GM12878 (cell line): ENCODE results near the gene KCNQ1. TPM values are rescaled to one million over a fixed set of nuclear protein-coding genes. Genes with fewer than 3 reads are reported as not detected.

ENCODE experiments used
- ATAC-seq: fragments of 200-7000 bp; cut with Tn5 transposase; 3 replicates; pipeline ENCODE4 v1.9.1; 2020; ENCODE audit warnings: mild to moderate bottlenecking, moderate library complexity
- BruUV-seq: library from RNA; stranded (reverse); fragments of 400-500 nt; replicated peaks from 2 replicates; lab custom pipeline; 2021; lab: Mats Ljungman, UMichigan
- CTCF ChIA-PET: fragments of 300-600 bp; sonication (Branson Sonifier 250); formaldehyde crosslinking; extraction: SDS; loops from one replicate; lab custom pipeline; 2021; ENCODE audit warnings: inconsistent platforms; lab: Yijun Ruan, JAX
- POLR2A ChIA-PET: fragments of 350-600 bp; formaldehyde crosslinking; extraction: SDS; loops from one replicate; lab custom pipeline; 2021; ENCODE audit warnings: inconsistent platforms; lab: Charles Lee
- RAD21 ChIA-PET: fragments of 300-600 bp; sonication (Branson Sonifier 250); formaldehyde crosslinking; loops from one replicate; lab custom pipeline; 2023; ENCODE audit warnings: antibody characterized with exemption; ENCODE audit not compliant: unreplicated experiment; lab: Charles Lee
- SMC1A ChIA-PET: fragments of 300-600 bp; sonication (Branson Sonifier 250); formaldehyde crosslinking; loops from one replicate; lab custom pipeline; 2023; ENCODE audit not compliant: unreplicated experiment, uncharacterized antibody; lab: Charles Lee
- DNase-seq: peaks from one replicate; pipeline ENCODE4 v3.0.0-alpha.2; 2011; ENCODE audit warnings: low read depth, low spot score
- FAIRE-seq: peaks from 3 replicates; lab custom pipeline; 2011; peaks lifted over from hg19 to GRCh38; lab: Jason Lieb, UNC
- H2AFZ ChIP-seq: 2 replicates; pipeline ENCODE4 v1.6.0; 2011; ENCODE audit warnings: low read depth, low read length, control low read depth; ENCODE audit not compliant: control insufficient read depth
- H3K27ac ChIP-seq: 2 replicates; pipeline ENCODE4 v1.5.1; 2011; ENCODE audit warnings: control low read depth; ENCODE audit not compliant: control insufficient read depth, insufficient read depth
- H3K27me3 ChIP-seq, 2 experiments: replicated peaks in 1 of 2; 2 replicates each; pipeline versions ENCODE4 v1.6.0 to v1.6.1; 2011; ENCODE audit warnings: low read length in 1 of 2; ENCODE audit not compliant: control insufficient read depth in 2 of 2, insufficient read depth in 2 of 2
- H3K36me3 ChIP-seq, 2 experiments: 2 replicates each; pipeline ENCODE4 v1.5.1; 2011; ENCODE audit warnings: low read length in 1 of 2; ENCODE audit not compliant: control insufficient read depth in 2 of 2, insufficient read depth in 2 of 2
- H3K4me1 ChIP-seq: 2 replicates; pipeline ENCODE4 v1.6.1; 2011; ENCODE audit warnings: mild to moderate bottlenecking, low read length, moderate library complexity, mixed read lengths; ENCODE audit not compliant: control insufficient read depth, insufficient read depth
- H3K4me2 ChIP-seq: 2 replicates; pipeline ENCODE4 v1.6.0; 2011; ENCODE audit warnings: control low read depth; ENCODE audit not compliant: control insufficient read depth, insufficient read depth
- H3K4me3 ChIP-seq: fragments of 200-600 bp; sonication (generic); 2 replicates; pipeline ENCODE4 v1.5.1; 2016
- H3K79me2 ChIP-seq: 2 replicates; pipeline ENCODE4 v1.6.0; 2011; ENCODE audit warnings: low read length; ENCODE audit not compliant: control insufficient read depth, insufficient read depth
- H3K9ac ChIP-seq: 2 replicates; pipeline ENCODE4 v1.8.0; 2011; ENCODE audit warnings: low read length, control low read depth, mixed read lengths; ENCODE audit not compliant: control insufficient read depth, insufficient read depth
- H3K9me3 ChIP-seq: replicated peaks from 3 replicates; pipeline ENCODE4 v1.5.1; 2011; ENCODE audit warnings: mild to moderate bottlenecking, low read length; ENCODE audit not compliant: control insufficient read depth, insufficient read depth
- H4K20me1 ChIP-seq: 2 replicates; pipeline ENCODE4 v1.6.0; 2011; ENCODE audit not compliant: control insufficient read depth, insufficient read depth
- ATF3 ChIP-seq: IDR thresholded peaks from 2 replicates; pipeline ENCODE4 v1.6.1; 2011; ENCODE audit warnings: low read depth, mild to moderate bottlenecking, low read length, moderate library complexity, borderline replicate concordance; ENCODE audit errors: extremely low read depth
- BCLAF1 ChIP-seq: fragments of 450-650 bp; IDR thresholded peaks from 2 replicates; pipeline ENCODE4 v1.6.1; 2017; ENCODE audit warnings: antibody characterized with exemption, mild to moderate bottlenecking, moderate library complexity
- E2F8 ChIP-seq: fragments of 450-650 bp; IDR thresholded peaks from 2 replicates; pipeline ENCODE4 v1.6.1; 2018; ENCODE audit warnings: mild to moderate bottlenecking, low read depth, moderate library complexity; ENCODE audit not compliant: partially characterized antibody
- MLLT1 ChIP-seq: fragments of 450-650 bp; IDR thresholded peaks from 2 replicates; pipeline ENCODE4 v1.6.1; 2016; ENCODE audit warnings: mild to moderate bottlenecking
- NFYB ChIP-seq: IDR thresholded peaks from 2 replicates; pipeline ENCODE4 v1.6.1; 2011; ENCODE audit warnings: low read depth, mild to moderate bottlenecking, low read length, improper control_type of control experiment, moderate library complexity; ENCODE audit not compliant: insufficient read depth
- PML ChIP-seq: IDR thresholded peaks from 2 replicates; pipeline ENCODE4 v1.6.1; 2012; ENCODE audit warnings: low read length, inconsistent platforms
- POLR2A ChIP-seq: IDR thresholded peaks from 2 replicates; pipeline ENCODE4 v1.6.1; 2011; ENCODE audit warnings: low read depth, mild to moderate bottlenecking, low read length
- PRDM15 ChIP-seq: fragments of 450-650 bp; formaldehyde crosslinking; IDR thresholded peaks from 2 replicates; pipeline ENCODE4 v1.4.0; 2020; ENCODE audit warnings: mild to moderate bottlenecking, moderate library complexity
- RBBP5 ChIP-seq: fragments of 200-600 bp; sonication (generic); conservative IDR thresholded peaks from 2 replicates; pipeline ENCODE4 v1.6.1; 2016
- SIX5 ChIP-seq: IDR thresholded peaks from 2 replicates; pipeline ENCODE4 v1.6.1; 2011; ENCODE audit warnings: mild to moderate bottlenecking, low read depth, low read length, moderate library complexity; ENCODE audit not compliant: severe bottlenecking
- SREBF2 ChIP-seq: IDR thresholded peaks from 2 replicates; pipeline ENCODE4 v1.6.1; 2012; ENCODE audit warnings: mild to moderate bottlenecking, low read length
- TAF1 ChIP-seq: IDR thresholded peaks from 2 replicates; pipeline ENCODE4 v1.6.1; 2011; ENCODE audit warnings: mild to moderate bottlenecking, low read depth, low read length, borderline replicate concordance
- WGBS: methylation state at CpG from one replicate; pipeline ENCODE4 v1.1.6; 2016; ENCODE audit warnings: low lambda C conversion rate; ENCODE audit not compliant: insufficient replicate concordance, insufficient coverage; ENCODE audit errors: missing lambda C conversion rate; 5-methylcytosine and 5-hydroxymethylcytosine counted together
- in situ Hi-C: fragments of 300-500 bp; cut with MboI; formaldehyde crosslinking; loops from 9 replicates; pipeline ENCODE4 v1.14.3; 2018; ENCODE audit warnings: mixed read lengths
- intact Hi-C: fragments of 100-400 bp; cut with micrococcal nuclease; formaldehyde crosslinking; loops from one replicate; pipeline ENCODE4 v1.14.2; 2022; ENCODE audit not compliant: unreplicated experiment
- polyA plus RNA-seq, 11 experiments: library from polyadenylated mRNA; depleted of rRNA in 4 of 11; unstranded in 6 of 11; stranded (reverse) in 5 of 11; fragments of >200 nt; fragmentation: Nextera tagmentation in 4 of 11; fragmentation: Illumina TruSeq in 1 of 11; extraction: Ambion mirVana in 4 of 11; extraction: Trizol in 1 of 11; gene quantifications; 1 replicate in 1 of 11; 2 replicates in 10 of 11; pipeline versions ENCODE4 v1.2.1 to v1.2.3, GENCODE V29; 2011 to 2016; ENCODE audit warnings: inconsistent platforms in 2 of 11, missing spikeins in 2 of 11, low read depth in 1 of 11
- total RNA-seq, 4 experiments: library from RNA; depleted of rRNA in 3 of 4; stranded (reverse); fragments of >200 nt in 3 of 4; fragmentation: Illumina TruSeq in 1 of 4; extraction: Trizol in 1 of 4; gene quantifications; 2 replicates each; pipeline versions ENCODE4 v1.2.1 to v1.2.3, GENCODE V29; 2013 to 2021

The KCNQ1 gene
- total and polyA plus RNA-seq, 10 of the 15 experiments (the other 5 are each of a cell fraction or from before 2014, with no cell fraction given): 0.03 to 0.15 (median 0.12) TPM; not detected in 7

GRCh38 chr11:2473361-2474058, 28.7 kb downstream of the KCNQ1 start:
- H3K36me3 ChIP-seq: no peaks in the 10 kb centered on the region
- ATAC-seq: no peak
- 57% methylated on average over 26 of the region's 27 CpGs for WGBS
- ChIA-PET SMC1A (no interaction called here), CTCF (no interaction called here), POLR2A (no interaction called here), RAD21 (no interaction called here)
- intact Hi-C loops (no loop called here), in situ Hi-C loops (no loop called here)
- FAIRE-seq: no peak
- no peaks in the 10 kb centered on the region for H3K79me2 ChIP-seq
- no peak overlapping the region for H2AFZ ChIP-seq
- H3K9ac ChIP-seq: no peak overlapping the region
- no peak overlapping the region for H3K4me2 ChIP-seq
- no peak overlapping the region for H3K27ac ChIP-seq
- no peak for DNase-seq
- no peaks in the 10 kb centered on the region for H4K20me1 ChIP-seq
- H3K4me1 ChIP-seq: no peaks in the 10 kb centered on the region
- no peaks in the 10 kb centered on the region for H3K9me3 ChIP-seq
- no peaks in the 10 kb centered on the region for H3K27me3 ChIP-seq
- no peak overlapping the region for H3K4me3 ChIP-seq
- no TSS peak for BruUV-seq
- TF ChIP-seq ATF3 (no peak), SIX5 (no peak), BCLAF1 (no peak), MLLT1 (no peak), NFYB (no peak), SREBF2 (no peak), TAF1 (no peak), POLR2A (no peak), PML (no peak), RBBP5 (no peak), E2F8 (no peak), PRDM15 (no peak)
